CMK (cell line): Measurements from ENCODE around the gene KCNJ6.
"Not testable (repeated sequence)": the region's sequence is repeated elsewhere in the genome, so short reads cannot be mapped to it uniquely, and the experiment has no call there.

Experiments used
- DNase-seq: peaks from one replicate; pipeline ENCODE4 v3.0.0-alpha.2; 2010; ENCODE audit warnings: low read depth

Gene KCNJ6

GRCh38 chr21:37767984-37768383 lies 148.3 kb downstream of the KCNJ6 start:
- DNase-seq: no peak

GRCh38 chr21:37766129-37766528 lies 150.1 kb downstream of the KCNJ6 start:
- no peak for DNase-seq

GRCh38 chr21:37765221-37765900 lies 150.9 kb downstream of the KCNJ6 start:
- no peak for DNase-seq

GRCh38 chr21:37764691-37765090 lies 151.6 kb downstream of the KCNJ6 start:
- no peak for DNase-seq

- no peak for DNase-seq
These were observed 153.0 kb downstream of the KCNJ6 start for GRCh38 chr21:37763298-37763697.

GRCh38 chr21:37762606-37763005 lies 153.7 kb downstream of the KCNJ6 start:
- DNase-seq: no peak

- not testable (repeated sequence) for DNase-seq
These were observed 154.9 kb downstream of the KCNJ6 start for GRCh38 chr21:37761406-37761805.

GRCh38 chr21:37759777-37760176 lies 156.5 kb downstream of the KCNJ6 start:
- no peak for DNase-seq

GRCh38 chr21:37758982-37759381 lies 157.3 kb downstream of the KCNJ6 start:
- no peak for DNase-seq

- no peak for DNase-seq
These were observed 158.5 kb downstream of the KCNJ6 start for GRCh38 chr21:37757606-37758376.

- no peak for DNase-seq
These were observed 163.1 kb downstream of the KCNJ6 start for GRCh38 chr21:37753122-37753599.

- no peak for DNase-seq
These were observed 164.8 kb downstream of the KCNJ6 start for GRCh38 chr21:37751268-37751975.

- no peak for DNase-seq
These were observed 167.1 kb downstream of the KCNJ6 start for GRCh38 chr21:37749132-37749531.

- DNase-seq: no peak
These were observed 167.9 kb downstream of the KCNJ6 start for GRCh38 chr21:37748351-37748750.

GRCh38 chr21:37746849-37747248 lies 169.4 kb downstream of the KCNJ6 start:
- no peak for DNase-seq

- DNase-seq: no peak
These were observed 171.7 kb downstream of the KCNJ6 start for GRCh38 chr21:37744551-37744950.

- no peak for DNase-seq
These were observed 173.7 kb downstream of the KCNJ6 start for GRCh38 chr21:37742532-37742931.

GRCh38 chr21:37742115-37742514 lies 174.1 kb downstream of the KCNJ6 start:
- DNase-seq: no peak

- no peak for DNase-seq
These were observed 178.3 kb downstream of the KCNJ6 start for GRCh38 chr21:37737996-37738395.

GRCh38 chr21:37737507-37737906 lies 178.8 kb downstream of the KCNJ6 start:
- no peak for DNase-seq

- DNase-seq: no peak
These were observed 181.4 kb downstream of the KCNJ6 start for GRCh38 chr21:37734846-37735245.

GRCh38 chr21:37732927-37733326 lies 183.3 kb downstream of the KCNJ6 start:
- DNase-seq: no peak

GRCh38 chr21:37724201-37724600 lies 192.1 kb downstream of the KCNJ6 start:
- no peak for DNase-seq
